ENCODE data around the gene SCIN.
"Not testable (repeated sequence)": the region's sequence is repeated elsewhere in the genome, so short reads cannot be mapped to it uniquely, and the experiment has no call there.

The SCIN gene

DNA sequence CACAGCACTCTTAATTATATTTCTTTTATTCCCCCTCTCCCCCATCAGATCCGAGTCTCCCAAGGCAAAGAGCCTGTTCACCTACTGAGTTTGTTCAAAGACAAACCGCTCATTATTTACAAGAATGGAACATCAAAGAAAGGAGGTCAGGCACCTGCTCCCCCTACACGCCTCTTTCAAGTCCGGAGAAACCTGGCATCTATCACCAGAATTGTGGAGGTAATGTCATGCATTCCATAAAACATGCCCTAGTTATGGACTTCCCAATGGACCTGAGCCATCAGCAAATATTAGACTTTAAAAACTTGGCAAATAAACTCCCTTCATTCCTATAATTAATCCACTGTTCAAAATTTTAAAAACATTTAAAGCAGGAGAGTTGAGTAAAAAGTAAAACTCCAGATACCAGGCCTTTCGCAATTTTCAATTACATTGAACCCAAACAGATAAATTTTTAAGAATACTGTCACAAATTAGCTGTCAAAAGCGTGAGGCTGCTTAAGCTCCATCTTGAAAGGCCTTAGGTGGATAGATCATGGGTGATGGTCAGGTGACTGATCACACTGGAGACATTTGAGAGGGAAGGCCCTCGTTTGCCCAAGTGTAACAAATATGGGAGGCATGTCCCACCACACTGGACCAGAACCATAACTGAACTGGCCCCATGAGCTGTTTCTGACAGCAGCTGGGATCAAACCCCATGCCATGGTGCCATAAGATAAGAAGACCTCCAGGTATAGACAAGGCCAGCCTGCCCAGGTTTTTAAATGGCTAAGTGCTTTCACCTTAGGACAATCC, 70.0 kb downstream of the SCIN start:
- Histone ChIP-seq H3K27ac (no peak overlapping the region), H3K4me3 (ENCODE audit: low read depth in 1 of 2, low read length in 1 of 2) (no peak overlapping the region), H3K4me1 (ENCODE audit: control insufficient read depth in 1 of 2, insufficient read depth in 1 of 2, low read depth in 1 of 2, low read length in 1 of 2) (peaks cover 0 to 4% of the 10 kb centered on the region in 2 experiments), H3K36me3 (no peaks in the 10 kb centered on the region), H3K27me3 (no peaks in the 10 kb centered on the region), H3K9me3 (no peaks in the 10 kb centered on the region)
- TF ChIP-seq, protein P1, sequence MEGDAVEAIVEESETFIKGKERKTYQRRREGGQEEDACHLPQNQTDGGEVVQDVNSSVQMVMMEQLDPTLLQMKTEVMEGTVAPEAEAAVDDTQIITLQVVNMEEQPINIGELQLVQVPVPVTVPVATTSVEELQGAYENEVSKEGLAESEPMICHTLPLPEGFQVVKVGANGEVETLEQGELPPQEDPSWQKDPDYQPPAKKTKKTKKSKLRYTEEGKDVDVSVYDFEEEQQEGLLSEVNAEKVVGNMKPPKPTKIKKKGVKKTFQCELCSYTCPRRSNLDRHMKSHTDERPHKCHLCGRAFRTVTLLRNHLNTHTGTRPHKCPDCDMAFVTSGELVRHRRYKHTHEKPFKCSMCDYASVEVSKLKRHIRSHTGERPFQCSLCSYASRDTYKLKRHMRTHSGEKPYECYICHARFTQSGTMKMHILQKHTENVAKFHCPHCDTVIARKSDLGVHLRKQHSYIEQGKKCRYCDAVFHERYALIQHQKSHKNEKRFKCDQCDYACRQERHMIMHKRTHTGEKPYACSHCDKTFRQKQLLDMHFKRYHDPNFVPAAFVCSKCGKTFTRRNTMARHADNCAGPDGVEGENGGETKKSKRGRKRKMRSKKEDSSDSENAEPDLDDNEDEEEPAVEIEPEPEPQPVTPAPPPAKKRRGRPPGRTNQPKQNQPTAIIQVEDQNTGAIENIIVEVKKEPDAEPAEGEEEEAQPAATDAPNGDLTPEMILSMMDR (IDR thresholded peaks at IDR 0.05) = no peak

GRCh38 chr7:12641196-12641595, 70.7 kb downstream of the SCIN start:
- TF ChIP-seq, protein P1 (IDR thresholded peaks at IDR 0.05) = no peak
- H3K27me3 ChIP-seq = no peaks in the 10 kb centered on the region
- H3K9me3 ChIP-seq = no peaks in the 10 kb centered on the region

GRCh38 chr7:12642508-12642907, 72.0 kb downstream of the SCIN start:
- H3K4me3 ChIP-seq (ENCODE audit: low read depth in 1 of 2, low read length in 1 of 2) = no peak overlapping the region
- no peaks in the 10 kb centered on the region for H3K27me3 ChIP-seq
- H3K27ac ChIP-seq = no peak overlapping the region
- no peaks in the 10 kb centered on the region for H3K9me3 ChIP-seq
- peaks cover 0 to 4% of the 10 kb centered on the region in 2 experiments for H3K4me1 ChIP-seq (ENCODE audit: control insufficient read depth in 1 of 2, insufficient read depth in 1 of 2, low read depth in 1 of 2, low read length in 1 of 2)
- TF ChIP-seq, protein P1 (IDR thresholded peaks at IDR 0.05) = no peak
- H3K36me3 ChIP-seq = no peaks in the 10 kb centered on the region

More at GRCh38 chr7:12641196-12641595, 70.7 kb downstream of the SCIN start:
- Histone ChIP-seq H3K27ac (no peak overlapping the region), H3K4me1 (ENCODE audit: control insufficient read depth in 1 of 2, insufficient read depth in 1 of 2, low read depth in 1 of 2, low read length in 1 of 2) (peaks cover 0 to 4% of the 10 kb centered on the region in 2 experiments), H3K36me3 (no peaks in the 10 kb centered on the region), H3K4me3 (ENCODE audit: low read depth in 1 of 2, low read length in 1 of 2) (no peak overlapping the region)

DNA sequence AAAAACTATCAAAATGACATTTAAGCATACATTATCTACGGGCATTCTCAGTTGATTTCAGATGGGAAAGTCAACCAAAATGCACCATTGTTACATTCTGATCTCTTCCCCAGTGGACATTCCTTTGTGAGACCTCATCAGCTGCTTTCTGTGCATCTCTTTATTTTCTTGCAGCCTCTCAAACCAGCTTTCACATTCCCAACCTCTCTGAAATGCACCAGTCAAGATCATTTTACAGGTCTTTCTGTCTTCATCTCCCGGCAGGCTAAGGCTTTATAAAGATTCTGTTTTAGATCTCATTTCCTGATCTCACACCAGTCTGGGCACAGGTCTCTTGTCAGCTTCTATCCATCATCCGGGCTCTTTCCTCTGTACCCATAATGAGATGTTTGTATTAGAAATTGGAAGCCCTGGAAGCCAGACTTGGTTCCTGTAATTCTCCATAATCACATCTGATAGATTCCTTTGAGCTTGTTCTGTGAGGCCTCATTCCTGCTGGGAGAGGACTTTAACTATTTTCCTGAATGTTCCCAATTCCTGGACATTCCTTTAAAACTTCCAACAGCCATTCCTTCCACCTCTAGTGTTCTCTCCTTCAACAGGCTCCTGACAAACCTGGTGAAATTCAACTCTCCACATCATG, 72.6 kb downstream of the SCIN start:
- Histone ChIP-seq H3K27ac (no peak overlapping the region), H3K27me3 (no peaks in the 10 kb centered on the region), H3K9me3 (no peaks in the 10 kb centered on the region), H3K4me3 (ENCODE audit: low read depth in 1 of 2, low read length in 1 of 2) (no peak overlapping the region), H3K36me3 (no peaks in the 10 kb centered on the region), H3K4me1 (ENCODE audit: control insufficient read depth in 1 of 2, insufficient read depth in 1 of 2, low read depth in 1 of 2, low read length in 1 of 2) (peaks cover 0 to 3% of the 10 kb centered on the region in 2 experiments)
- TF ChIP-seq, protein P1 (IDR thresholded peaks at IDR 0.05) = no peak

DNA sequence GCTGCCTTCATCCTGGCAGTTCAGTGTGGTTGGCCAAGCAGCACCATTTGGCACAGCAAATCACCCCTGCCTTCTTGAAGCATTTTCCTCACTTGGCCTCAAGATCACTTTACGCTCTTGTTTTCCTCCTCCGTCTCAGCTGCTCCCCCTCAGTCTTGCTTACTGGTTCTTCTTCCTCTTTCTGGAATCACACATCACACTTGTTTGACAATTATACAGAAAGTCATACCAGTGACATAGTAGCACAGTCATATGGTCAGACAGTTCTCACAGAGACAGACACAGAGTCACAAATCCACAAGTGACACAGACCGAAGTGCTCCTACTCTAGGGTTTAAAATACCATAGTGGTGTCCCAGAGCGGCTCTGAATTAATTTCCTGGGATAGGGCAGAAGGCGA, 73.1 kb downstream of the SCIN start:
- Histone ChIP-seq H3K27me3 (no peaks in the 10 kb centered on the region), H3K4me3 (ENCODE audit: low read depth in 1 of 2, low read length in 1 of 2) (no peak overlapping the region), H3K27ac (no peak overlapping the region), H3K4me1 (ENCODE audit: control insufficient read depth in 1 of 2, insufficient read depth in 1 of 2, low read depth in 1 of 2, low read length in 1 of 2) (no peaks in the 10 kb centered on the region), H3K36me3 (no peaks in the 10 kb centered on the region), H3K9me3 (no peaks in the 10 kb centered on the region)
- TF ChIP-seq, protein P1 (IDR thresholded peaks at IDR 0.05) = no peak

GRCh38 chr7:12645212-12645611, 74.7 kb downstream of the SCIN start:
- not testable (repeated sequence) for H3K4me3 ChIP-seq (ENCODE audit: low read depth in 1 of 2, low read length in 1 of 2); H3K36me3 ChIP-seq; H3K27ac ChIP-seq; H3K27me3 ChIP-seq; H3K9me3 ChIP-seq; H3K4me1 ChIP-seq (ENCODE audit: control insufficient read depth in 1 of 2, insufficient read depth in 1 of 2, low read depth in 1 of 2, low read length in 1 of 2)

Data from neutrophil (primary cell).